ENCODE data around the gene SERPINA5. TPM values are rescaled to one million over a fixed set of nuclear protein-coding genes. Genes with fewer than 3 reads are reported as not detected.
"Not testable (repeated sequence)": the region's sequence is repeated elsewhere in the genome, so short reads cannot be mapped to it uniquely, and the experiment has no call there.

Gene SERPINA5
- total RNA-seq, 1 experiment from 2014 or later, result not detected

DNA sequence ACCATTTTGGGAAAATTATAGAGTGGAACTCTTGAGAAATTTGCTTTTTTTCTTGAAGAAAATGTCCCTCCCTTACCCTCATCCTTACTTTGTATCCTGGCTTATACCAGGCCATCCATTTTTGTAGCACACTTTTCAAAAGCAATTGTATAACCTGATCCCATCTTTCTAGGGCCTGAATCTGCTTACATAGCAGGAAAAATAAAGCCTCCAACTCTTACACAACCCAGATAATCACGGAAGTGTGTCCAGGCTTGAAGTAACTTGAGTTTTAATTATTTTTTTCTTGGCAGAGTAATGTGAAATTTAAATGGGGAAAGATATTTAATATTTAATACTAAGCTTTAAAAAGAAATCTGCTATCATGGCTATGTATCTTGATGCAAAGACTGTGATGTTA is 53.9 kb downstream of the SERPINA5 start:
- in situ Hi-C loops (cut with HindIII; ENCODE audit: low sequenced_read_pairs), result no loop called here

DNA sequence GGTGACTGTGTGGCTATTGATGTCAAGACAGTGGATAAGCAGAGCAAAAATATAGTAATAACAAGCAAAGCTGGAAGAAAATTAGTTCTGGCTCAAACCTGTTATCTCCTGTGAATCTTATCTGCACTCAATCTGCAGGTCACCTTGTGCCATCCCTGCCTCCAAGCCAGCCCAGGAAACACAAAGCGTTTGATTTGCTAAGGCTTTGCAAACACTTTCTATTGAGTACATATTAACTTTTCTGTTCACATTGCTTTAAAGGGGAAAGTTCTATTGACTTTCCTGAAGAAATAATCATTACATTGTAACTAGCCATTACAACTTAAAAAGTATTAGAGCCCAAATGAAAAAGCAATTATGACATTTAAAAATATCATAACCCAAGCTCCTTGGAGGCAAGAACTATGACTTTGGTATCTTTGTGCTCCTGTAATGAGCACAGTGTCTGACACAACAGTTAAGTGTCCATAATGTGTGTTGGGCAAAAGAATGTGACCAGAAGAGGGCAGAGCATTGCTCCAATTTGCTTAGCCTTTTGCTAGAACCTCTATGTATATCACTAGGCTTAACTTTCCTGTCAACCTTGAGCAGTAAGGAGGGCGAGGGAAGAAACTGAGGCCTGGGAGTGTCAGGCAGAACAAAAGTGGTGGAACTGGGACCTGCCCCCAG is 55.7 kb downstream of the SERPINA5 start:
- in situ Hi-C loops (cut with HindIII; ENCODE audit: low sequenced_read_pairs), result no loop called here

More for the DNA sequence above, 53.9 kb downstream of the SERPINA5 start:
- no peak for DNase-seq (ENCODE audit: low spot score)

DNA sequence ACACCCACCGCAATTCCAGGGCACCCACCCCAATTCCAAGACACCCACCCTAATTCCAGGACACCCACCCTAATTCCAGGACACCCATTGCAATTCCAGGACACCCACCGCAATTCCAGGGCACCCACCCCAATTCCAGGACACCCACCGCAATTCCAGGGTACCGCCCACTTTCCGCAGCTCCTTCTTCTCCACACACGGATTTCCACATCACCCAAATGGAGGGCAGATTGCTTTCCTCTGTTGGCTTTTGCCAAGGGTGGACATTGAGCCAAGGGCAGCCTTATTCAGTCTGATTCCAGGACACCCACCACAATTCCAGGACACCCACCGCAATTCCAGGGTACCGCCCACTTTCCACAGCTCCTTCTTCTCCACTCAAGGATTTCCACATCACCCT is 56.6 kb downstream of the SERPINA5 start:
- DNase-seq (ENCODE audit: low spot score); in situ Hi-C loops (cut with HindIII; ENCODE audit: low sequenced_read_pairs): not testable (repeated sequence)

More for the DNA sequence above, 55.7 kb downstream of the SERPINA5 start:
- no peak for DNase-seq (ENCODE audit: low spot score)

DNA sequence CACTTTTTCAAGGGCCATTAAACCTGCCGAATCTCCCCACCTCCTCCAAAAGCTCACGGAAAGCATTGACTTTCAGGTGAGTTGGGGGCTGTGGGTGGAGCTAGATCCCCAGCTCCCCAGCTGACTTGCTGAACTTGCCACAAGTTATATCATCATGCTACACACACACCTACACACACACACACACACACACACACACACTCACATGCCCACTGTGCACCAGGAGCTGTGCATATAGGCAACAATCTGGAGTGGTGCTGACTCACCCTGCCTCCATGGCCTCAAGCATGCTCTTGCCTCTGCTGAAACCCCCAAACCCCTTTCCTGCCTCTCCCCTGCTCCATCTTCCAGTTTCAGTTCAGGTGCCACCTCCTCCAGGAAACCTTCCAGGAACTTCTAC is 57.1 kb downstream of the SERPINA5 start:
- DNase-seq (ENCODE audit: low spot score), result no peak
- in situ Hi-C loops (cut with HindIII; ENCODE audit: low sequenced_read_pairs), result no loop called here

DNA sequence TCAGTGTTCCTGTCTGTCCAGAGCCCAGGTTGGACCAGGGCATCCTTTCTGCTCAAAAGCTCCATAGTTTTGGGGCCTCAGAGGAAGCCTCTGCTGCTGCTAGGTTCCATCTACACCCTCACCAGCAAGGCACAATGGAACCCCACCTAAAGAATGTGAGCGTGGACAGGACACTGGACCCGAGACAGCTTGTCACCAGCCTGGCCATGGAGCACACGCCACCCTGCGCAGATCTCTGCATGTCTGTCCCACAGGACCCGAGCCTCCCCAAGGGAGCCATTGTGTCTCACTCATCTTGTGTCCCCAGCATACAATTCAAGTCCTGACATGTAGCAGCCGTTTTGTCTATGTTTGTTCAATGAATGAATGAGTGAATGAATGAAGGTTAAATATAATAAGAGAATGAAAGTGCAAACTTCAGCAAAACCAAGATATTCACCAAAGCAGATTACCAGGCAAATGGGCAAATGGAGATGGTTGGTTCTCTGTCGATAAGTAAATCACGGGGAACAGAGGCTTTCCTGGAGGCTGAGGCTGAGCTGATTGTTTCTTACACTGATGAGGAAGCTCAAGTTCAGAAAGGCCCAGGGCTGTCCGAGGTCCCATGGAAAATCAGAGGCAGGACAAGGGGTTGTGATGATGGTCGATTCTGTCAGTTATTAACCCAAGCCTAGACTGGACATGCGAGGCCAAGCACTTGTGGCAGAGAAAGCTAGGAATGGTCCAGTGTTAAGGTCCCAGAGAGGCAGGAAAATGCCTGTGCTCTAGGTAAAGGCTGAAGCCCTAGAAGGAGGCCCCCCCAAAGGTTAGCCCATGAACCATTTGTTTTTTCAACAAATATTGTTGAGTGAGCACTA is 58.0 kb downstream of the SERPINA5 start:
- in situ Hi-C loops (cut with HindIII; ENCODE audit: low sequenced_read_pairs), result no loop called here

DNA sequence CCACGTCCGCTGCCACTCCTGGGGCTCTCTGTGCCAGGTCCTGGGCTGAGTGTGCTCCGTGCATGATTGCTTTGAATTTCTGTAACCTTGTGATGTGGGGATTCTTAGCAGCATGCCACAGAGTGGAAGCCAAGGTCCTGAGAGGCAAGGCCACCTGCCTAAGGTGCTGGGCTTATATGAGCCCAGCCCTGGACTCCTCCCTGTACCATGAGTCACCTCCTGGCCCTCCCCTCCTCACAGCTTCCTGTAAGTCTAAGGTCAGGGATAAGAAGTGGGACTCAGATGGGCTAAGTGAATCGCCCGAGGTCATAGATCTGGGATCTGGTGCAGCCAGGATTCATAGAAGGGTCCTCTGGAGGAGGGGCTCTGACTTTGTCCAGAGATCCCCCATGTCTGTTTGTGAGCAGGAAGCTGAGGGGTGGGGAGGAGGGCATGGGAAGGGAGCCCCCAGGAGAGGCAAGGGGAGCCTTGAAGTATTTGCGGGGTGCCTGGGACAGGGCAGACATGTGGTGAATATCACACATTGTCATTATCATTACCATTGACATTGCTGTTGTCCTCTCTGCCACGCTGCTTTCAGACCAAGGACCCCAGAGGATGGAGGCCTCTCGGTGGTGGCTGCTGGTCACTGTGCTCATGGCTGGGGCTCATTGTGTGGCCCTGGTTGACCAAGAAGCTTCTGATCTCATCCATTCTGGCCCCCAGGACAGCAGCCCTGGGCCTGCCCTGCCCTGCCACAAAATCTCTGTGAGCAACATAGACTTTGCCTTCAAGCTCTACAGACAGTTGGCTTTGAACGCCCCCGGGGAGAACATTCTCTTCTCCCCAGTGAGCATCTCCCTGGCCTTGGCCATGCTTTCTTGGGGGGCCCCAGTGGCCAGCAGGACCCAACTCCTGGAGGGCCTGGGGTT is 59.8 kb downstream of the SERPINA5 start:
- in situ Hi-C loops (cut with HindIII; ENCODE audit: low sequenced_read_pairs), result no loop called here
- DNase-seq (ENCODE audit: low spot score), result no peak

More for the DNA sequence above, 58.0 kb downstream of the SERPINA5 start:
- no peak for DNase-seq (ENCODE audit: low spot score)

DNA sequence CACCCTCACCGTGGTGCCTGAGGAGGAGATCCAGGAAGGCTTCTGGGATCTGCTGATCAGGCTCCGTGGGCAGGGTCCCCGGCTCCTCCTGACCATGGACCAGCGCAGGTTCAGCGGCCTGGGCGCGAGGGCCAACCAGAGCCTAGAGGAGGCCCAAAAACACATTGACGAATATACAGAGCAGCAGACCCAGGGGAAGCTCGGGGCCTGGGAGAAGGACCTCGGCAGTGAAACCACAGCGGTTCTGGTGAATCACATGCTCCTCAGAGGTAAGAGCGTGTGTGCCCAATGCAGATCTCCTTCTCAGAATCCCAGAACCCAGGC is 60.4 kb downstream of the SERPINA5 start:
- in situ Hi-C loops (cut with HindIII; ENCODE audit: low sequenced_read_pairs), result no loop called here
- no peak for DNase-seq (ENCODE audit: low spot score)

Other genes starting within 250 kb of the SERPINA5 start
- gene SERPINA2, start 214.7 kb upstream of the SERPINA5 start, total RNA-seq (2014; rRNA removed; shearing (Covaris generic)), result not detected in 2 replicates
- not detected in 2 replicates for gene SERPINA1, start 192.8 kb upstream of the SERPINA5 start, total RNA-seq (2014; rRNA removed; shearing (Covaris generic))
- not detected in 2 replicates for gene SERPINA11, start 128.6 kb upstream of the SERPINA5 start, total RNA-seq (2014; rRNA removed; shearing (Covaris generic))
- not detected in 2 replicates for gene SERPINA9, start 105.2 kb upstream of the SERPINA5 start, total RNA-seq (2014; rRNA removed; shearing (Covaris generic))
- gene SERPINA12, start 72.0 kb upstream of the SERPINA5 start, total RNA-seq (2014; rRNA removed; shearing (Covaris generic)), result not detected in 2 replicates
- gene SERPINA4, start 20.0 kb upstream of the SERPINA5 start, total RNA-seq (2014; rRNA removed; shearing (Covaris generic)), result not detected in 2 replicates
- gene SERPINA3, start 31.0 kb downstream of the SERPINA5 start, total RNA-seq (2014; rRNA removed; shearing (Covaris generic)), result not detected in 2 replicates
- gene GSC, start 188.7 kb downstream of the SERPINA5 start, total RNA-seq (2014; rRNA removed; shearing (Covaris generic)), result not detected in 2 replicates